ENCODE measurements around the gene RSAD2. TPM values are rescaled to one million over a fixed set of nuclear protein-coding genes. Genes with fewer than 3 reads are reported as not detected.

RSAD2 gene
- total and polyA plus RNA-seq, 2 donors (not counting 3 experiments of a cell fraction or from before 2014, with no cell fraction given): 0.03 to 0.18 TPM

DNA sequence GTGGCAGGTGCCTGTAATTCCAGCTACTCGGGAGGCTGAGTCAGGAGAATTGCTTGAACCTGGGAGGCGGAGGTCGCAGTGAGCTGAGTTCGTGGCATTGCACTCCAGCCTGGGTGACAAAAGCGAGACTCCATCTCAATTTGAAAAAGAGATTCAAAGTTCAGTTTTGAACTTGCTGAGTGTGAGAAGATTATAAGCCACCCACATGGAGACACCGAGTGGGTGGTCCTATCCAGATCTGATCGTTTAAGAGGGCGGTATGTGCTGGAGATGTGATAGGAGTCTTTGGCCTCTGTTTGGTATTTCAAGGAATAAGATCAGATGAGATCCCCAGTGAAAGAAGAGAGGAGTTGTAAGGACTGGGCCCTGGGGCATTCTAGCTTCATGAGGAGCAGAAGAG, 65.3 kb downstream of the RSAD2 start:
- no peaks in the 10 kb centered on the region for H3K9me1 ChIP-seq (replicated peaks; ENCODE audit: control insufficient read depth, extremely low read depth, insufficient read depth, low read length)
- H3K9ac ChIP-seq (replicated peaks; ENCODE audit: extremely low read depth, insufficient read depth, low read length): no peak overlapping the region
- no peaks in the 10 kb centered on the region for H3K36me3 ChIP-seq (ENCODE audit: control insufficient read depth in 2 of 2, extremely low read depth in 1 of 2, insufficient read depth in 2 of 2, low read length in 2 of 2)
- no peak overlapping the region for H3K4me2 ChIP-seq (ENCODE audit: insufficient read depth, low read length)
- DNase-seq (ENCODE audit: low read depth, low spot score): no peak
- intact Hi-C loops (cut with micrococcal nuclease) (no loop called here), dilution Hi-C loops (cut with MboI; ENCODE audit: extremely low pct_ligation_motif_present, low sequenced_read_pairs) (no loop called here)
- no peaks in the 10 kb centered on the region for H3K79me2 ChIP-seq (ENCODE audit: control insufficient read depth, insufficient read depth, low read length)
- H2AFZ ChIP-seq (ENCODE audit: low read depth, low read length): no peak overlapping the region
- no peak overlapping the region for H3K27ac ChIP-seq (ENCODE audit: insufficient read depth, low read depth, low read length)
- no peaks in the 10 kb centered on the region for H4K20me1 ChIP-seq (replicated peaks; ENCODE audit: control insufficient read depth, extremely low read depth, insufficient read depth, low read length)
- POLR2A ChIA-PET: no interaction called here
- FAIRE-seq: no peak
- CTCF ChIA-PET: no interaction called here
- no peaks in the 10 kb centered on the region for H3K9me3 ChIP-seq (replicated peaks; ENCODE audit: control insufficient read depth, insufficient read depth, low read length)
- H3K27me3 ChIP-seq (ENCODE audit: control insufficient read depth in 2 of 2, insufficient read depth in 2 of 2, low read length in 2 of 2): no peaks in the 10 kb centered on the region
- no peak overlapping the region for H3K4me3 ChIP-seq (replicated peaks in 1 of 3; ENCODE audit: insufficient read depth in 1 of 3, low read depth in 1 of 3, low read length in 3 of 3)
- no peak for TF ChIP-seq GATA2 (IDR thresholded peaks at IDR 0.05; ENCODE audit: insufficient read depth, insufficient read length, low read depth, low read length)
- TF ChIP-seq, protein P1, sequence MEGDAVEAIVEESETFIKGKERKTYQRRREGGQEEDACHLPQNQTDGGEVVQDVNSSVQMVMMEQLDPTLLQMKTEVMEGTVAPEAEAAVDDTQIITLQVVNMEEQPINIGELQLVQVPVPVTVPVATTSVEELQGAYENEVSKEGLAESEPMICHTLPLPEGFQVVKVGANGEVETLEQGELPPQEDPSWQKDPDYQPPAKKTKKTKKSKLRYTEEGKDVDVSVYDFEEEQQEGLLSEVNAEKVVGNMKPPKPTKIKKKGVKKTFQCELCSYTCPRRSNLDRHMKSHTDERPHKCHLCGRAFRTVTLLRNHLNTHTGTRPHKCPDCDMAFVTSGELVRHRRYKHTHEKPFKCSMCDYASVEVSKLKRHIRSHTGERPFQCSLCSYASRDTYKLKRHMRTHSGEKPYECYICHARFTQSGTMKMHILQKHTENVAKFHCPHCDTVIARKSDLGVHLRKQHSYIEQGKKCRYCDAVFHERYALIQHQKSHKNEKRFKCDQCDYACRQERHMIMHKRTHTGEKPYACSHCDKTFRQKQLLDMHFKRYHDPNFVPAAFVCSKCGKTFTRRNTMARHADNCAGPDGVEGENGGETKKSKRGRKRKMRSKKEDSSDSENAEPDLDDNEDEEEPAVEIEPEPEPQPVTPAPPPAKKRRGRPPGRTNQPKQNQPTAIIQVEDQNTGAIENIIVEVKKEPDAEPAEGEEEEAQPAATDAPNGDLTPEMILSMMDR (IDR thresholded peaks at IDR 0.05; ENCODE audit: extremely low read depth in 1 of 2, insufficient read depth in 1 of 2, low read depth in 1 of 2, low read length in 2 of 2): no peak
- TF ChIP-seq, protein P2, sequence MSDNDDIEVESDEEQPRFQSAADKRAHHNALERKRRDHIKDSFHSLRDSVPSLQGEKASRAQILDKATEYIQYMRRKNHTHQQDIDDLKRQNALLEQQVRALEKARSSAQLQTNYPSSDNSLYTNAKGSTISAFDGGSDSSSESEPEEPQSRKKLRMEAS (IDR thresholded peaks at IDR 0.05; ENCODE audit: insufficient read depth, insufficient read length): no peak
- no peak for TF ChIP-seq FOS (IDR thresholded peaks at IDR 0.05; ENCODE audit: borderline replicate concordance, insufficient read depth, low read length)
- peaks cover 3% of the 10 kb centered on the region for H3K4me1 ChIP-seq (ENCODE audit: control insufficient read depth, extremely low read depth, insufficient read depth, low read length)
- BruUV-seq (replicated peaks): no TSS peak

DNA sequence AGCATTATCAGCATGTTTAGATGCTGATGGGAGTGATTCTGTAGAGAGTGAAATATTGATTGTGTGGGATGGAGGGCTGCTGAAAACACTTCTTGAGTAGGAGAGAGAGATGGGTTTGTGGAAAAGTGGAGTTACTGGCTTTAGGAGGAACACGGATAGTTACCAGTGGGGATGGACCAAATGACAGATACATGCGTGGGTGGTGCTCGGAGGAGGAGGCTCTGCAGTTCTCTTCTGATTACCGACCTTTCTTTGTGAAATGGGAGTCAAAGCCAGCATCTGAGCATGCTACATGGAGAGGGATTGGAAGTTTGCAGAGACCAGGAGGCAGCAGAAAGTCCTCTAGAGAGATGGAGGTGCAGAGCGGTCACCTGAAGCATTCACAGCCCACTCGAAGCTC, 65.9 kb downstream of the RSAD2 start:
- H3K36me3 ChIP-seq (ENCODE audit: control insufficient read depth in 2 of 2, extremely low read depth in 1 of 2, insufficient read depth in 2 of 2, low read length in 2 of 2): no peaks in the 10 kb centered on the region
- H3K4me3 ChIP-seq (replicated peaks in 1 of 3; ENCODE audit: insufficient read depth in 1 of 3, low read depth in 1 of 3, low read length in 3 of 3): no peak overlapping the region
- CTCF ChIA-PET: no interaction called here
- H3K9ac ChIP-seq (replicated peaks; ENCODE audit: extremely low read depth, insufficient read depth, low read length): no peak overlapping the region
- H3K4me2 ChIP-seq (ENCODE audit: insufficient read depth, low read length): no peak overlapping the region
- POLR2A ChIA-PET: no interaction called here
- H3K27me3 ChIP-seq (ENCODE audit: control insufficient read depth in 2 of 2, insufficient read depth in 2 of 2, low read length in 2 of 2): no peaks in the 10 kb centered on the region
- H2AFZ ChIP-seq (ENCODE audit: low read depth, low read length): no peak overlapping the region
- TF ChIP-seq POLR2AphosphoS5 (IDR thresholded peaks at IDR 0.05; ENCODE audit: insufficient read depth, low read depth, low read length) (no peak), JUN (IDR thresholded peaks at IDR 0.05; ENCODE audit: borderline replicate concordance, insufficient read depth, insufficient read length, low read depth) (no peak), GATA2 (IDR thresholded peaks at IDR 0.05; ENCODE audit: insufficient read depth, insufficient read length, low read depth, low read length) (no peak), FOS (IDR thresholded peaks at IDR 0.05; ENCODE audit: borderline replicate concordance, insufficient read depth, low read length) (no peak), EZH2 (IDR thresholded peaks at IDR 0.05; ENCODE audit: borderline replicate concordance, low read depth, low read length, severe bottlenecking) (no peak), MYC (IDR thresholded peaks at IDR 0.05; ENCODE audit: low read depth, low read length) (no peak), POLR2A (IDR thresholded peaks at IDR 0.05; ENCODE audit: low read depth, low read length) (no peak)
- TF ChIP-seq, protein P1 (IDR thresholded peaks at IDR 0.05; ENCODE audit: extremely low read depth in 1 of 2, insufficient read depth in 1 of 2, low read depth in 1 of 2, low read length in 2 of 2): no peak
- TF ChIP-seq, protein P2 (IDR thresholded peaks at IDR 0.05; ENCODE audit: insufficient read depth, insufficient read length): no peak
- DNase-seq (ENCODE audit: low read depth, low spot score): no peak
- H3K9me1 ChIP-seq (replicated peaks; ENCODE audit: control insufficient read depth, extremely low read depth, insufficient read depth, low read length): no peaks in the 10 kb centered on the region
- H3K4me1 ChIP-seq (ENCODE audit: control insufficient read depth, extremely low read depth, insufficient read depth, low read length): peaks cover 3% of the 10 kb centered on the region
- no peaks in the 10 kb centered on the region for H4K20me1 ChIP-seq (replicated peaks; ENCODE audit: control insufficient read depth, extremely low read depth, insufficient read depth, low read length)
- dilution Hi-C loops (cut with MboI; ENCODE audit: extremely low pct_ligation_motif_present, low sequenced_read_pairs) (no loop called here), intact Hi-C loops (cut with micrococcal nuclease) (no loop called here)
- no peaks in the 10 kb centered on the region for H3K9me3 ChIP-seq (replicated peaks; ENCODE audit: control insufficient read depth, insufficient read depth, low read length)
- H3K79me2 ChIP-seq (ENCODE audit: control insufficient read depth, insufficient read depth, low read length): no peaks in the 10 kb centered on the region
- H3K27ac ChIP-seq (ENCODE audit: insufficient read depth, low read depth, low read length): no peak overlapping the region
- BruUV-seq (replicated peaks): no TSS peak
- no peak for FAIRE-seq
